Subcutaneous abdominal adipose tissue (tissue), 5 donors: ENCODE measurements around the gene MAML3.

Experiments used
- H3K27ac ChIP-seq: one replicate; pipeline ENCODE4 v1.7.0; 2013; ENCODE audit warnings: low read depth, mild to moderate bottlenecking, inconsistent platforms, low read length, moderate library complexity
- H3K27me3 ChIP-seq, 5 donors: one replicate each; pipeline ENCODE4 v1.7.0; 2013; ENCODE audit warnings: low read length in 5 of 5, inconsistent platforms in 1 of 5; ENCODE audit not compliant: control insufficient read depth in 5 of 5, insufficient read depth in 4 of 5
- H3K36me3 ChIP-seq, 5 donors: one replicate each; pipeline ENCODE4 v1.7.0; 2013; ENCODE audit warnings: low read length in 5 of 5; ENCODE audit not compliant: control insufficient read depth in 5 of 5, insufficient read depth in 5 of 5
- H3K4me1 ChIP-seq, 5 donors: one replicate each; pipeline ENCODE4 v1.7.0; 2013; ENCODE audit warnings: low read length in 5 of 5, mild to moderate bottlenecking in 3 of 5, moderate library complexity in 1 of 5; ENCODE audit not compliant: control insufficient read depth in 5 of 5, insufficient read depth in 5 of 5
- H3K4me3 ChIP-seq, 5 donors: one replicate each; pipeline ENCODE4 v1.7.0; 2013; ENCODE audit warnings: low read length in 5 of 5, low read depth in 1 of 5
- H3K9ac ChIP-seq, 5 donors: one replicate each; pipeline ENCODE4 v1.7.0; 2013; ENCODE audit warnings: low read length in 5 of 5, mild to moderate bottlenecking in 4 of 5, moderate library complexity in 3 of 5
- H3K9me3 ChIP-seq, 5 donors: one replicate each; pipeline ENCODE4 v1.7.0; 2013; ENCODE audit warnings: low read length in 5 of 5; ENCODE audit not compliant: control insufficient read depth in 5 of 5
- donor health status: healthy.
- donor health status: healthy.
- donor health status: healthy.
- donor health status: healthy.
- donor health status: healthy.

Gene MAML3

GRCh38 chr4:139685180-139685579 lies 468.8 kb downstream of the MAML3 start:
- H3K36me3 ChIP-seq = peaks cover 0 to 13% (median 9%) of the 10 kb centered on the region in 5 donors
- H3K27ac ChIP-seq = no peak overlapping the region
- no peak overlapping the region for H3K9ac ChIP-seq
- no peaks in the 10 kb centered on the region for H3K9me3 ChIP-seq
- no peaks in the 10 kb centered on the region for H3K27me3 ChIP-seq
- no peak overlapping the region for H3K4me3 ChIP-seq
- peaks cover 0 to 16% (median 3%) of the 10 kb centered on the region in 5 donors for H3K4me1 ChIP-seq

GRCh38 chr4:139684351-139684750 lies 469.6 kb downstream of the MAML3 start:
- Histone ChIP-seq H3K27me3 (no peaks in the 10 kb centered on the region), H3K27ac (no peak overlapping the region), H3K4me3 (no peak overlapping the region), H3K9ac (no peak overlapping the region), H3K9me3 (no peaks in the 10 kb centered on the region), H3K36me3 (peaks cover 8 to 18% (median 11%) of the 10 kb centered on the region in 5 donors), H3K4me1 (peaks cover 0 to 16% (median 3%) of the 10 kb centered on the region in 5 donors)

- no peak overlapping the region for H3K4me3 ChIP-seq
- H3K9me3 ChIP-seq = no peaks in the 10 kb centered on the region
- H3K27me3 ChIP-seq = no peaks in the 10 kb centered on the region
- H3K4me1 ChIP-seq = peaks cover 0 to 16% (median 3%) of the 10 kb centered on the region in 5 donors
- H3K36me3 ChIP-seq = peaks cover 17 to 29% (median 21%) of the 10 kb centered on the region in 5 donors
- H3K27ac ChIP-seq = no peak overlapping the region
- H3K9ac ChIP-seq = no peak overlapping the region
Measured at GRCh38 chr4:139682741-139683151, 471.2 kb downstream of the MAML3 start.

DNA sequence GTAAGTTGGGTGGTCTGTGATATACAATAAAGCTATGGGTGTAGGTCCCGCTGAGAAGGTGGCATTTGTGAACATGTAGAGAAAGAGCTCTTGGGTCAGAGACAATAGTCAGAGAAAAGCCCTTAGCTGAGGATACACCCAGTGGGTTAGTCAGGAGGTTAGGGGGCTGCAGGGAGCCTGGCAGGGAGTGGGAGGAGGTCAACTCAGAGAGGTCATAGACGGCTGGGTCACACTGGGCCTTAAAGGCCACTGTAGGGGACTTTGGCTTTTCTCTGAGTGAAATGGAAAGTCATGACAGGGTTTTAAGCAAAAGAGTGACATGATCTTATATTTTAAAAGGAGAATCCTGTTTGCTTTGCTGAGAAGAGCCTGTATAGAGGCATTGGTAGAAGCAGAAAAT lies 471.7 kb downstream of the MAML3 start:
- H3K9ac ChIP-seq = no peak overlapping the region

GRCh38 chr4:139676913-139677585 lies 476.9 kb downstream of the MAML3 start:
- Histone ChIP-seq H3K36me3 (peaks cover 14 to 26% (median 23%) of the 10 kb centered on the region in 5 donors), H3K9ac (no peak overlapping the region), H3K4me3 (no peak overlapping the region), H3K4me1 (peaks cover 0 to 9% (median 0%) of the 10 kb centered on the region in 5 donors), H3K27ac (no peak overlapping the region), H3K9me3 (no peaks in the 10 kb centered on the region), H3K27me3 (no peaks in the 10 kb centered on the region)

More for the DNA sequence above, 471.7 kb downstream of the MAML3 start:
- no peaks in the 10 kb centered on the region for H3K9me3 ChIP-seq
- H3K4me3 ChIP-seq = no peak overlapping the region
- H3K4me1 ChIP-seq = peaks cover 0 to 16% (median 3%) of the 10 kb centered on the region in 5 donors
- no peaks in the 10 kb centered on the region for H3K27me3 ChIP-seq
- H3K27ac ChIP-seq = no peak overlapping the region
- H3K36me3 ChIP-seq = peaks cover 17 to 29% (median 21%) of the 10 kb centered on the region in 5 donors

- no peak overlapping the region for H3K4me3 ChIP-seq
Measured at GRCh38 chr4:139676365-139676764, 477.6 kb downstream of the MAML3 start.

GRCh38 chr4:139675651-139676050 lies 478.3 kb downstream of the MAML3 start:
- Histone ChIP-seq H3K9ac (no peak overlapping the region), H3K4me1 (peaks cover 0 to 14% (median 0%) of the 10 kb centered on the region in 5 donors)

More at GRCh38 chr4:139676365-139676764, 477.6 kb downstream of the MAML3 start:
- Histone ChIP-seq H3K4me1 (peaks cover 0 to 9% (median 0%) of the 10 kb centered on the region in 5 donors), H3K9me3 (no peaks in the 10 kb centered on the region), H3K27ac (no peak overlapping the region), H3K36me3 (peaks cover 14 to 31% (median 24%) of the 10 kb centered on the region in 5 donors), H3K27me3 (no peaks in the 10 kb centered on the region), H3K9ac (no peak overlapping the region)

DNA sequence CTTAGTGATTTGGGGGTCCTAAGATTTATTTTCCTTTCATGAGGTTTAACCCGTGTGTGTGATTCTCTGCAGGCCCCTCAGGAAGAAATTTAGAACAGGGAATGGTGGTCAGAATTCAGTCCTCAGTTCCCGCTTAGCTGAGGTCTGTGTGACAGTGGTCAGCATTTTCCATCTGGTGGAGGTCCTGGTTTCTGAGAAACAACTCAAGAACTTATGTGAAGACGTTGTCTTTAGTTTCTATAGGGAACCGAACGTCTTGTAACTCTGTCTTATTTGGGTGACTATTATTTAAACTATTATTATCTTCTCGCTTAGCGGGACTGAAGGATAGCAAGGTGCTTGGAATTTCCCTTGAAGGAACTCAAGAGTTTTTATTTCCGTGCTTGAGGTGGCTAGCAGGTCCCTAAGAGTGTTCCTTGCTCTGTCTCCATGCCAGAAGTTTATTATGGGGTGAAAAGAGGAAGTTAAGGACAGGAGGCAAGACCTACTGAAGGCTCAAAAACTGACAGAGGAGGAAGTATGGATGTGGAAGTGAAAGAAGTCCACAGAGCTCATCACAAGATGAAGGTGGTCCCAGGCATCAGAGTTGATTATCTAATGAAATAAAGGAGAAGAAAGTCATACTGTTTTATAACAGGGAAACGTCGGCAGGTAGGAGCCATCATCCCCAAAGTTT lies 479.0 kb downstream of the MAML3 start:
- H3K4me1 ChIP-seq = peaks cover 0 to 11% (median 0%) of the 10 kb centered on the region in 5 donors
- H3K4me3 ChIP-seq = no peak overlapping the region
- H3K36me3 ChIP-seq = peaks cover 11 to 29% (median 20%) of the 10 kb centered on the region in 5 donors
- H3K9me3 ChIP-seq = no peaks in the 10 kb centered on the region
- H3K9ac ChIP-seq = no peak overlapping the region
- H3K27ac ChIP-seq = no peak overlapping the region
- H3K27me3 ChIP-seq = no peaks in the 10 kb centered on the region

More at GRCh38 chr4:139675651-139676050, 478.3 kb downstream of the MAML3 start:
- H3K36me3 ChIP-seq = peaks cover 14 to 29% (median 21%) of the 10 kb centered on the region in 5 donors
- H3K4me3 ChIP-seq = no peak overlapping the region
- H3K27me3 ChIP-seq = no peaks in the 10 kb centered on the region
- no peaks in the 10 kb centered on the region for H3K9me3 ChIP-seq
- H3K27ac ChIP-seq = no peak overlapping the region

DNA sequence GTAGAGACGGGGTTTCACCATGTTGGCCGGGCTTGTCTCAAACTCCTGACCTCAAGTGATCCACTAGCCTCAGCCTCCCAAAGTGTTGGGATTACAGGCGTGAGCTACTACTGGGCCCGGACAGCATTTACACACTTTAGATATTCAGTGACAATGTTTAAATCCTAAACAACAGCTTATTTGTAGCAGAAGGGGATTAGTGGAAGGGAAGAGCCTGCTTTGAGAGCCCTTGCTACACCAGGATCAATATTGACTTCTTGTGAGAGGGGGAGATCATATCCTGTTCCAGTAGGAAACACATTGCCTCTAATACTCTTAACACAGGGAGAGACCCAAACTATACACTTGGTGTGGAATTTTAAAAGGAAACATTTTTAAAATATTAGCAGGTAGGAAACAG lies 481.3 kb downstream of the MAML3 start:
- Histone ChIP-seq H3K9me3 (no peaks in the 10 kb centered on the region), H3K9ac (peak overlapping the region in 1 of 5 donors; percentile 48), H3K27ac (no peak overlapping the region), H3K27me3 (no peaks in the 10 kb centered on the region), H3K36me3 (peaks cover 0 to 12% (median 2%) of the 10 kb centered on the region in 5 donors), H3K4me1 (peaks cover 0 to 30% (median 3%) of the 10 kb centered on the region in 5 donors), H3K4me3 (no peak overlapping the region)

DNA sequence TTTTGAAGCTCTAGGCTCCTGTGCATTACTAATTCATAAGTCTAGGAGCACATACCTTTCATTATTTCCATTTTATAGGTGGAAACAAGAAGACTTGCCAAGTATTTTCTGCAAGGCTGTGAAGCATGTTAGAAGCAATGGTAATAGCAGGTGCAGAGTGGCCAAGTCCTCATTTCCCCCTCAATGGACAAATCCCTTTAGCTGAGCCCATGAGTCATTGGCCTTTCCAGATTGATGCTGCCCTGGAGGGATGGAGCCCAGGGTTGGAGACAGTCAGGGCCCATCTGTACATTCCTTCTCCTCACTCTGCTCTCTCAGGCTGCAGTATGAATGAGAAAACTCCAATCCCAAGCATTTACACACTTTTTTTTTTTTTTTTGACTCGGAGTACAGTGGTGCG lies 481.8 kb downstream of the MAML3 start:
- Histone ChIP-seq H3K27ac (no peak overlapping the region), H3K9ac (no peak overlapping the region), H3K36me3 (peaks cover 0 to 12% (median 2%) of the 10 kb centered on the region in 5 donors), H3K4me1 (peaks cover 0 to 35% (median 7%) of the 10 kb centered on the region in 5 donors), H3K4me3 (no peak overlapping the region), H3K9me3 (no peaks in the 10 kb centered on the region), H3K27me3 (no peaks in the 10 kb centered on the region)
